Neural cell (in vitro differentiated cells): ENCODE measurements around the gene SV2B.

Experiments
- EP300 ChIP-seq: fragments of 450-650 bp; conservative IDR thresholded peaks from 2 replicates; pipeline ENCODE4 v1.6.1; 2014; ENCODE audit warnings: antibody characterized with exemption, mild to moderate bottlenecking, moderate library complexity; ENCODE audit not compliant: poor library complexity, severe bottlenecking
- EZH2 ChIP-seq: fragments of 200-600, 300-800 bp; shearing (Covaris generic), sonication (generic); IDR thresholded peaks from 2 replicates; pipeline ENCODE4 v1.6.1; 2014; ENCODE audit warnings: antibody characterized with exemption, low read length, borderline replicate concordance, mild to moderate bottlenecking; ENCODE audit not compliant: insufficient read depth, poor library complexity, severe bottlenecking
- POLR2AphosphoS5 ChIP-seq: IDR thresholded peaks from 2 replicates; pipeline ENCODE4 v1.6.1; 2012
- RAD21 ChIP-seq: fragments of 450-650 bp; conservative IDR thresholded peaks from 2 replicates; pipeline ENCODE4 v1.6.1; 2014; ENCODE audit warnings: antibody characterized with exemption, mild to moderate bottlenecking, moderate library complexity
- SMC3 ChIP-seq: fragments of 450-650 bp; conservative IDR thresholded peaks from 2 replicates; pipeline ENCODE4 v1.6.1; 2014; ENCODE audit warnings: antibody characterized with exemption, mild to moderate bottlenecking, moderate library complexity; ENCODE audit not compliant: poor library complexity
- TF ChIP-seq, protein P1 (sequence below): fragments of 450-650 bp; IDR thresholded peaks from 2 replicates; pipeline ENCODE4 v1.5.1; 2014; ENCODE audit warnings: antibody characterized with exemption, mild to moderate bottlenecking, moderate library complexity; ENCODE audit not compliant: poor library complexity, severe bottlenecking

DNA sequence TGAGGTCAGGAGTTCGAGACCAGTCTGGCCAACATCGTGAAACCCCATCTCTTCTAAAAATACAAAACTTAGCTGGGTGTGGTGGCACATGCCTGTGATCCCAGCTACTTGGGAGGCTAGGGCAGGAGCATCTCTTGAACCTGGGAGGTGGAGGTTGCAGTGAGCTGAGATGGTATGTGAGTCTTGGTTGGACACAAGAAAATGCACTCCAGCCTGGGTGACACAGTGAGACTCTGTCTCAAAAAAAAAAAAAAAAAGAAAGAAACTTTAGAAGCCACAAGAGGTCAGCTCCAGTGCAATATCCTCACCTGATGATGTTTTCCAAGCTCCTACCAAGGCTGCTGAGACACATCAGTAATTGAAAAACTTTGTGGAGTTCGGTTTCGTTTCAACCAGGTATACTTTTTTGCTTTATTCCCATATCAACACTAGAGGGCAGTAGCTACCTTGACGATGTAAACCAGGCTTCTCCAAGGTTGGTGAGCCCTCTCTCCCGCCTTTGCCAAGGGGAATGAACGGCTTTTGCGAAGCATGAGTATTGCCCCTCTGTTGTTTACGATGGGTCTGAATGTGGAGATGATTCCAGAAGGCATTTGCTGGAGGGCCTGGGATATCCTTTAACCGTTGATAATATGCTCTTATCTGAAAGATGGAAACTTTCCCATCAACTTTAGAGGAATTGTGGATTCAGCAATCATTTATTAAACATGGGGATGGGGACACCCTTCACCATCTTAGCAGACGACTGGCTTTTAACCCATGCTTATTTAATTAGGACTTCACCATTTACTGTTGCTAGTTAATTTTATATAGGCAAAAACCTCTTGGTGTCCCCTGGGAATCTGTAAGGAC is 202.8 kb downstream of the SV2B start:
- TF ChIP-seq, protein P1, sequence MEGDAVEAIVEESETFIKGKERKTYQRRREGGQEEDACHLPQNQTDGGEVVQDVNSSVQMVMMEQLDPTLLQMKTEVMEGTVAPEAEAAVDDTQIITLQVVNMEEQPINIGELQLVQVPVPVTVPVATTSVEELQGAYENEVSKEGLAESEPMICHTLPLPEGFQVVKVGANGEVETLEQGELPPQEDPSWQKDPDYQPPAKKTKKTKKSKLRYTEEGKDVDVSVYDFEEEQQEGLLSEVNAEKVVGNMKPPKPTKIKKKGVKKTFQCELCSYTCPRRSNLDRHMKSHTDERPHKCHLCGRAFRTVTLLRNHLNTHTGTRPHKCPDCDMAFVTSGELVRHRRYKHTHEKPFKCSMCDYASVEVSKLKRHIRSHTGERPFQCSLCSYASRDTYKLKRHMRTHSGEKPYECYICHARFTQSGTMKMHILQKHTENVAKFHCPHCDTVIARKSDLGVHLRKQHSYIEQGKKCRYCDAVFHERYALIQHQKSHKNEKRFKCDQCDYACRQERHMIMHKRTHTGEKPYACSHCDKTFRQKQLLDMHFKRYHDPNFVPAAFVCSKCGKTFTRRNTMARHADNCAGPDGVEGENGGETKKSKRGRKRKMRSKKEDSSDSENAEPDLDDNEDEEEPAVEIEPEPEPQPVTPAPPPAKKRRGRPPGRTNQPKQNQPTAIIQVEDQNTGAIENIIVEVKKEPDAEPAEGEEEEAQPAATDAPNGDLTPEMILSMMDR: peak; percentile 89
- TF ChIP-seq EZH2 (no peak), POLR2AphosphoS5 (no peak), SMC3 (peak; percentile 99), EP300 (peak; percentile 12), RAD21 (peak; percentile 98)
